ENCODE data around the gene LAX1. TPM values are rescaled to one million over a fixed set of nuclear protein-coding genes. Genes with fewer than 3 reads are reported as not detected.

The LAX1 gene
- total RNA-seq, 1 donor from 2014 or later: not detected

- Mint-ChIP-seq H3K27ac (ENCODE audit: unreplicated experiment) (no peak overlapping the region), H3K9me3 (ENCODE audit: unreplicated experiment) (no peaks in the 10 kb centered on the region), H3K4me3 (ENCODE audit: unreplicated experiment) (no peak overlapping the region), H3K36me3 (ENCODE audit: low read depth, unreplicated experiment) (peaks cover 11% of the 10 kb centered on the region), H3K27me3 (ENCODE audit: low read depth, unreplicated experiment) (no peaks in the 10 kb centered on the region), H3K4me1 (ENCODE audit: low read depth, unreplicated experiment) (no peaks in the 10 kb centered on the region)
- DNase-seq (ENCODE audit: low read depth): no peak
- Histone ChIP-seq H3K4me3 (ENCODE audit: insufficient read depth, low read depth, low read length) (no peak overlapping the region), H3K9me3 (ENCODE audit: insufficient read depth, low read depth, low read length) (no peaks in the 10 kb centered on the region), H3K79me2 (ENCODE audit: insufficient read depth, low read length) (peaks cover 68% of the 10 kb centered on the region), H4K20me1 (ENCODE audit: insufficient read depth, low read length) (peaks cover 74% of the 10 kb centered on the region), H3K27ac (ENCODE audit: low read depth, low read length) (no peak overlapping the region), H3K36me3 (ENCODE audit: insufficient read depth, low read length) (peaks cover 48% of the 10 kb centered on the region), H3K27me3 (ENCODE audit: insufficient read depth, low read length) (no peaks in the 10 kb centered on the region), H3K4me1 (ENCODE audit: insufficient read depth, low read length) (no peaks in the 10 kb centered on the region), H3K9ac (ENCODE audit: low read length) (no peak overlapping the region), H3K4me2 (ENCODE audit: low read length) (no peak overlapping the region), H2AFZ (ENCODE audit: low read depth, low read length) (no peak overlapping the region)
- TF ChIP-seq, protein P1, sequence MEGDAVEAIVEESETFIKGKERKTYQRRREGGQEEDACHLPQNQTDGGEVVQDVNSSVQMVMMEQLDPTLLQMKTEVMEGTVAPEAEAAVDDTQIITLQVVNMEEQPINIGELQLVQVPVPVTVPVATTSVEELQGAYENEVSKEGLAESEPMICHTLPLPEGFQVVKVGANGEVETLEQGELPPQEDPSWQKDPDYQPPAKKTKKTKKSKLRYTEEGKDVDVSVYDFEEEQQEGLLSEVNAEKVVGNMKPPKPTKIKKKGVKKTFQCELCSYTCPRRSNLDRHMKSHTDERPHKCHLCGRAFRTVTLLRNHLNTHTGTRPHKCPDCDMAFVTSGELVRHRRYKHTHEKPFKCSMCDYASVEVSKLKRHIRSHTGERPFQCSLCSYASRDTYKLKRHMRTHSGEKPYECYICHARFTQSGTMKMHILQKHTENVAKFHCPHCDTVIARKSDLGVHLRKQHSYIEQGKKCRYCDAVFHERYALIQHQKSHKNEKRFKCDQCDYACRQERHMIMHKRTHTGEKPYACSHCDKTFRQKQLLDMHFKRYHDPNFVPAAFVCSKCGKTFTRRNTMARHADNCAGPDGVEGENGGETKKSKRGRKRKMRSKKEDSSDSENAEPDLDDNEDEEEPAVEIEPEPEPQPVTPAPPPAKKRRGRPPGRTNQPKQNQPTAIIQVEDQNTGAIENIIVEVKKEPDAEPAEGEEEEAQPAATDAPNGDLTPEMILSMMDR (IDR thresholded peaks at IDR 0.05; ENCODE audit: insufficient read depth, low read depth, low read length): no peak
- no peak for FAIRE-seq
Observed at GRCh38 chr1:203823306-203823705, 58.3 kb downstream of the LAX1 start.

Other genes with a start within 250 kb of the LAX1 start
- gene ATP2B4, start 138.4 kb upstream of the LAX1 start, total RNA-seq: 103 and 114 TPM in 2 replicates
- gene ZBED6, start 30.4 kb downstream of the LAX1 start, total RNA-seq: 34.1 and 36.2 TPM in 2 replicates
- 87.4 and 87.6 TPM in 2 replicates for gene ZC3H11A, start 30.4 kb downstream of the LAX1 start, total RNA-seq
- gene SNRPE, start 96.4 kb downstream of the LAX1 start, total RNA-seq: 102 and 122 TPM in 2 replicates